ENCODE results near the gene RRAGD. TPM values are rescaled to one million over a fixed set of nuclear protein-coding genes. Genes with fewer than 3 reads are reported as not detected.

Gene RRAGD
- total RNA-seq, 2 experiments from 2014 or later, result 9.0 to 10.2 TPM

DNA sequence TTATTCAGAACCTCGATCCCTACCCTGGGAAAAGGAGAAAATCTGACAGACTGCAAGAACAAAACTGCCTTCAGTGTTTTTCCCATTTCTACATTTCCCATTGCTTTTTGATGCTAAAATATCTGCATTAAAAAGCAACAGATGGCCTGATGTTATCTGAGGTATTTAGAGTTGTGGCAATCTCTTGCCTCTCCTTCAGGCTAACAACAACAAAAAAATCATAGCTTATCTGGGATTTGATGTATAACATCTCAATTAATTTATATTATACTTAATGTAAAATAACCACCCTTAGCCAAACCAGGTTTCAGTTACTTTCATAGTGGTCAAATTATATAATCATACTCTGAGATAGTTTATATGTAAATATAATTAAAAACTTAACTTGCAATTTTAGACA, 81.2 kb downstream of the RRAGD start:
- ChIA-PET CTCF (no interaction called here), POLR2A (no interaction called here)
- no peaks in the 10 kb centered on the region for H3K4me1 ChIP-seq (ENCODE audit: insufficient read depth, low read length)
- no peak for ATAC-seq (ENCODE audit: poor library complexity)
- no peaks in the 10 kb centered on the region for H3K27me3 ChIP-seq (ENCODE audit: control insufficient read depth in 1 of 2, insufficient read depth in 2 of 2, low read length in 2 of 2)
- H3K36me3 Mint-ChIP-seq (ENCODE audit: low read depth), result peaks cover 80% of the 10 kb centered on the region
- no peaks in the 10 kb centered on the region for H3K9me3 ChIP-seq (ENCODE audit: control insufficient read depth in 1 of 2, insufficient read depth in 1 of 2, low read length in 2 of 2)
- TF ChIP-seq CTCF (IDR thresholded peaks at IDR 0.05), result no peak
- DNase-seq, result no peak
- no peak overlapping the region for H3K27ac Mint-ChIP-seq
- H3K36me3 ChIP-seq (ENCODE audit: insufficient read depth, low read length), result peaks cover 66% of the 10 kb centered on the region
- H3K27me3 Mint-ChIP-seq, result no peaks in the 10 kb centered on the region
- H3K4me3 ChIP-seq (ENCODE audit: low read length), result no peak overlapping the region
- intact Hi-C loops (cut with DNase I, micrococcal nuclease), result no loop called here
- H3K27ac ChIP-seq (ENCODE audit: low read depth in 1 of 2, low read length in 2 of 2), result no peak overlapping the region
- H3K9me3 Mint-ChIP-seq, result no peaks in the 10 kb centered on the region
- H3K4me3 Mint-ChIP-seq, result no peak overlapping the region
- no peaks in the 10 kb centered on the region for H3K4me1 Mint-ChIP-seq (ENCODE audit: low read depth)

- no peaks in the 10 kb centered on the region for H3K27me3 ChIP-seq (ENCODE audit: control insufficient read depth in 1 of 2, insufficient read depth in 2 of 2, low read length in 2 of 2)
- peaks cover 52% of the 10 kb centered on the region for H3K36me3 ChIP-seq (ENCODE audit: insufficient read depth, low read length)
- ChIA-PET POLR2A (no interaction called here), CTCF (no interaction called here)
- no peaks in the 10 kb centered on the region for H3K9me3 ChIP-seq (ENCODE audit: control insufficient read depth in 1 of 2, insufficient read depth in 1 of 2, low read length in 2 of 2)
- no peak overlapping the region for H3K4me3 Mint-ChIP-seq
- intact Hi-C loops (cut with DNase I, micrococcal nuclease), result no loop called here
- H3K27ac Mint-ChIP-seq, result no peak overlapping the region
- no peak overlapping the region for H3K4me3 ChIP-seq (ENCODE audit: low read length)
- no peaks in the 10 kb centered on the region for H3K9me3 Mint-ChIP-seq
- no peak overlapping the region for H3K27ac ChIP-seq (ENCODE audit: low read depth in 1 of 2, low read length in 2 of 2)
- no peaks in the 10 kb centered on the region for H3K27me3 Mint-ChIP-seq
- no peak for ATAC-seq (ENCODE audit: poor library complexity)
- H3K36me3 Mint-ChIP-seq (ENCODE audit: low read depth), result peaks cover 69% of the 10 kb centered on the region
- DNase-seq, result no peak
- H3K4me1 ChIP-seq (ENCODE audit: insufficient read depth, low read length), result no peaks in the 10 kb centered on the region
- TF ChIP-seq CTCF (IDR thresholded peaks at IDR 0.05), result no peak
- H3K4me1 Mint-ChIP-seq (ENCODE audit: low read depth), result no peaks in the 10 kb centered on the region
Observed at GRCh38 chr6:89328976-89329375, 83.1 kb downstream of the RRAGD start.

- Mint-ChIP-seq H3K9me3 (no peaks in the 10 kb centered on the region), H3K27me3 (no peaks in the 10 kb centered on the region), H3K27ac (no peak overlapping the region), H3K4me3 (no peak overlapping the region), H3K4me1 (ENCODE audit: low read depth) (peaks cover 5% of the 10 kb centered on the region), H3K36me3 (ENCODE audit: low read depth) (peaks cover 56% of the 10 kb centered on the region)
- H3K27me3 ChIP-seq (ENCODE audit: control insufficient read depth in 1 of 2, insufficient read depth in 2 of 2, low read length in 2 of 2), result no peaks in the 10 kb centered on the region
- ChIA-PET CTCF (no interaction called here), POLR2A (no interaction called here)
- H3K9me3 ChIP-seq (ENCODE audit: control insufficient read depth in 1 of 2, insufficient read depth in 1 of 2, low read length in 2 of 2), result no peaks in the 10 kb centered on the region
- H3K4me1 ChIP-seq (ENCODE audit: insufficient read depth, low read length), result no peaks in the 10 kb centered on the region
- ATAC-seq (ENCODE audit: poor library complexity) (no peak), DNase-seq (no peak)
- no peak overlapping the region for H3K27ac ChIP-seq (ENCODE audit: low read depth in 1 of 2, low read length in 2 of 2)
- peaks cover 22% of the 10 kb centered on the region for H3K36me3 ChIP-seq (ENCODE audit: insufficient read depth, low read length)
- intact Hi-C loops (cut with DNase I, micrococcal nuclease), result no loop called here
- no peak for TF ChIP-seq CTCF (IDR thresholded peaks at IDR 0.05)
- no peak overlapping the region for H3K4me3 ChIP-seq (ENCODE audit: low read length)
Observed at GRCh38 chr6:89324304-89324703, 87.8 kb downstream of the RRAGD start.
